ENCODE data around the gene LRRC45.

Gene LRRC45

DNA sequence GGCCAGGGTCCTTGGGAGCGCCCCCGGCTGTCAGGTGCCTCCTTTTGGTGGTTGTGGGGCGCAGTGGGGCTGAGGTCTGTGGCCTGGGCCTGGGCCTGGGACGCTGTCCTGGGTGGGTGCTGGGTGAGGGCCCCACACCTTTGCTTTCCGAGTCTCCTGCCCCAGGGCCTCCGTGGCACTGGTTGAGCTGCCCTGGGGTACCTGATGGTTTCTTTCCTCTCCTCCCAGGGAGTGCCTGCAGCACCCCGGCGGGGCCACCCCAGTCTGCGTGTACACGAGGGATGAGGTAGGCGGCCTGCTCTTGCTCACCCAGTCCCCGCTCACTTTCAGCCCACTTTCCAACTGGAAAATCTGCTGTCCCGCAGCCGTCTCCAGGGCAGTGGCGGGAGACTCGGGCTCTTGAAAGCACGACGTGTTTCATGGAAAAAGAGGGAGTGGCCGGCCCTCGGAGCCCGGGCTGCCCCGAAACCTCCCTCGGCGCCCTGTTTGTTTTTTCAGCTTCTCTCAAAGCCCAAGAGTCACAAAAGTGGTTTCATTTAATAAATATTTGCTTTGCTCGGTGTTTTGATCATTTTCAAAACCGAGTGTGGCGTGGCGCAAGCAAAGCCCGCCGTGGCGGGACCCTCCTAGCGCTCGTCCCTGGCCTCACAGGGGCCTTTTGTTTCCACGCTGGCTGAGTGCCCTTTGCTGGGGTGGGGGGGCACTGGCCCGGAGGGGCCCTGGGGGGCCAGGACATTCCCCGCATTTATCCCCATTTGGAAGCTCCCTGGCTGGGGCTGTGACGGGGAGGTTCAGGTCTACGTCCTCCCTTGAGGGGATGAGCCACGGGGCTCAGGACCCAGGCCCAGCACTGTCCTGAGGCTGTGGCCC lies 28.3 kb upstream of the LRRC45 start:
- no peak for DNase-seq

- DNase-seq = no peak
Observed at GRCh38 chr17:81995463-81996231, 27.5 kb upstream of the LRRC45 start.

DNA sequence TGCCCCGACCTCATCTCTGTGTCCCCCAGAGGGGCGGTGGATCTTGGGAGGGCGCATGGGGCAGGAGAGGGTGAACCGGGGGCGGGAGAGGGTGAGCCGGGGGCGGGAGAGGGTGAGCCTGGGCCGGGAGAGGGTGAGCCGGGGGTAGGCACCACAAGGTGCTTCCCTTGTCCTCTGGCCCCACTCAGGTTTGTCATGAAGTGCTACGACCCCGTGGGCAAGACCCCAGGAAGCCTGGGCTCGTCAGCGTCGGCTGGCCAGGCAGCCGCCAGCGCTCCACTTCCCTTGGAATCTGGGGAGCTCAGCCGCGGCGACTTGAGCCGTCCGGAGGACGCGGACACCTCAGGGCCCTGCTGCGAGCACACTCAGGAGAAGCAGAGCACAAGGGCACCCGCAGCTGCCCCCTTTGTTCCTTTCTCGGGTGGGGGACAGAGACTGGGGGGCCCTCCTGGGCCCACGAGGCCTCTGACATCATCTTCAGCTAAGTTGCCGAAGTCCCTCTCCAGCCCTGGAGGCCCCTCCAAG lies 26.8 kb upstream of the LRRC45 start:
- no peak for DNase-seq

DNA sequence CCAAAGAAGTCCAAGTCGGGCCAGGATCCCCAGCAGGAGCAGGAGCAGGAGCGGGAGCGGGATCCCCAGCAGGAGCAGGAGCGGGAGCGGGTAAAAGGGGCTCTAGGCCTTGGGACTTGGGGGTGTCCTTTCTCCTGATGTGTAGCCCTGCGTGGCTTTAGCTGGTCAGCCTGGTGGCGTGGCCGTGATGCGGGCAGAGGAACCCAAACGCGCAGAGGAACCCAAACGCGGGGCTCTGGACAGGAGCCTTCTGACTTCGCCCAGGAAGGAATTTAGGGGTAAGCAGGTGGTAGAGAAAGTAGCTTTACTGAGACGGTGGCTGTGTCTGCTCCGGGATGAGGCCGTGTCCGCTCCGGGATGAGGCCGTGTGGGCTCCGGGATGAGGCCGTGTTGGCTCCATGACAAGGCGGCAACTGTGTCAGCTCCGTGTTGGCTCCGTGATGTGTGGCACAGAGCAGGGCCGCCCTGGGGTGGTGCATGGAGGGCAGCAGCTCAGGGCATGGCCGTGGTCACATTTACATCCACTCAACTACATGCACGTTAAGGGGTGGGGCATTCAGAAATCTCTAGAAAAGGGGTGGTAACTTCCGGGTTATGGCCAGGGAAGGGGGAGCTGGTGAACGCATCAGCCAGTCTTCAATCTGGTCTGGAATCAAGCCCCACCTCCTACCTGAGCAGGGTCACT lies 26.2 kb upstream of the LRRC45 start:
- DNase-seq = no peak

GRCh38 chr17:81998212-81998611 lies 24.9 kb upstream of the LRRC45 start:
- no peak for DNase-seq

GRCh38 chr17:81998691-81999438 lies 24.2 kb upstream of the LRRC45 start:
- no peak for DNase-seq

DNA sequence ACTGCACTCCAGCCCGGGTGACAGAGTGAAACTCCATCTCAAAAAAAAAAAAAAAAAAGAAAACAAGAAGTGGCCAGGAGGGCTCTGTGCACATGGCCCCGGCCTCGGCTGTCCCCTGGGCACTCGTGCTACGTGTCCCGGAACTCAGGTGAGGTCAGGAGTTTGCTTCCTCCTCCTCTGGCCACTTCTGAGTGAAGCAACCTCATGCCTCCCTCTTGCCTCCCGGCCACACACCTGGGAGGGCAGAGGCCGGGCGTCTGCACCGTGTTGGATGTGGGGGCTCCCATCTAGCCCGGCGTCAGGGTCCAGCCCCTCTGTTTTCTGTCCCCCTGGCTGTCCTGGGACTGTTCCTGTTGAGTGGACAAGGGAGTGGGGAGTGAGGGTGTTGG lies 23.5 kb upstream of the LRRC45 start:
- DNase-seq = no peak

GRCh38 chr17:81999976-82000802 lies 22.9 kb upstream of the LRRC45 start:
- no peak for DNase-seq

DNA sequence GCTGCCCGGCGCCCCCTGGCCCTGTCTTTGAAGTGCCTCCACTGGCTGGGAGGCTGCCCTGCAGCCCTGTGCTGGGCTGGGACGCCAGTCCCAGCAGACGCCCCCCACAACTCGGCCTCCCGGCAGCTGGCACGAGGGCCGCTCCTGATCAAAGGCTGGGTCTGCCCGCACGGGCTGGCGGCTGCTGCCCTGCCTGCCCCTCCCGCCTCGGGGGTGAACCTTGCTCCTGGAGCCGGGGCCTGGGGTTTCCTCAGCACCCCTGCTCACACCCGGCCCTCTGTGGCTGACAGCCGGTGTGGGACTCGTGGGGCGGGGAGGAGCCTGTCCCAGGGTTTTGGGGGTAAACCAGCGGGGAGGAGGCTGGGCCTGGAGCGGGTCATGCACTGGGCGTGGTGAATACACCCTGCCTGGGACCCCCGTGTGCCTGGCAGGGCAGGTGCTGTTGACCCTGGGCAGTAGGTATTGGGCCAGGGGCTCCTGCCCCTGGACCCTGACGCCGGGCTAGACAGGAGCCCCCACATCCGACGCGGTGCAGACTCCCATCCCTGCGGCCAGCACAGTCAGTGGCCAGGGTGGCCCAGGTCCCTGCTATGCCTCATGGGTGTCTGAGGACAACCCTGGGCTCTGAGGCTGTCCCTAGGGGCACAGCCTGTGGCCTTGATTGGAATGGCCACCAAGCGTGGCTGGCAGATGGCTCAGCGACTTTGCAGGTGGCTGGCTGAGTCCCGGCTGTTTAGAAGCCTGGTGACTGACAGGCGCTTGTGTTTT lies 22.1 kb upstream of the LRRC45 start:
- no peak for DNase-seq

DNA sequence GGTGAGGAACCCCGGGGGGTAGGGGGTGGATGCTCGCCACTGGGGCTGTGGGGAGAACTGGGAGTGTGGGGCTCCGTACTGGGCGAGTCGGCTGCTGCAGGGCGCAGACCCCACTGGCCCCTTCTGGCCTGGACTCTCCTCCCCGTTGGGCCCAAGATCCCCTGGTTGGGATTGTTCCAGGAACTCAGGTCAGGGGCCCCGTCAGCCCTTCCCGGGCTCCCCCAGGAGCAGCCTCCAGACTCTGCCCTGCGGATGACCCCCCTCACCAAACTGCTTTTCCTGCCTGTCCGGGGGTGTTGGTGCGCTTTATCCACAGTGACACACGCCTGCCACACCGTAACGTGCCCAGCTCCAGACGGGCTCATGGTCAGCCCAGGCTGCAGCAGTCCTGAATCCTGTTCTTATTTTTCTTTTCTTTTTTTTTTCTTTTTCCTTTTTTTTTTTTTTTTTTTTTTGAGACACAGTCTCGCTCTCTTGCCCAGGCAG lies 21.5 kb upstream of the LRRC45 start:
- no peak for DNase-seq

DNA sequence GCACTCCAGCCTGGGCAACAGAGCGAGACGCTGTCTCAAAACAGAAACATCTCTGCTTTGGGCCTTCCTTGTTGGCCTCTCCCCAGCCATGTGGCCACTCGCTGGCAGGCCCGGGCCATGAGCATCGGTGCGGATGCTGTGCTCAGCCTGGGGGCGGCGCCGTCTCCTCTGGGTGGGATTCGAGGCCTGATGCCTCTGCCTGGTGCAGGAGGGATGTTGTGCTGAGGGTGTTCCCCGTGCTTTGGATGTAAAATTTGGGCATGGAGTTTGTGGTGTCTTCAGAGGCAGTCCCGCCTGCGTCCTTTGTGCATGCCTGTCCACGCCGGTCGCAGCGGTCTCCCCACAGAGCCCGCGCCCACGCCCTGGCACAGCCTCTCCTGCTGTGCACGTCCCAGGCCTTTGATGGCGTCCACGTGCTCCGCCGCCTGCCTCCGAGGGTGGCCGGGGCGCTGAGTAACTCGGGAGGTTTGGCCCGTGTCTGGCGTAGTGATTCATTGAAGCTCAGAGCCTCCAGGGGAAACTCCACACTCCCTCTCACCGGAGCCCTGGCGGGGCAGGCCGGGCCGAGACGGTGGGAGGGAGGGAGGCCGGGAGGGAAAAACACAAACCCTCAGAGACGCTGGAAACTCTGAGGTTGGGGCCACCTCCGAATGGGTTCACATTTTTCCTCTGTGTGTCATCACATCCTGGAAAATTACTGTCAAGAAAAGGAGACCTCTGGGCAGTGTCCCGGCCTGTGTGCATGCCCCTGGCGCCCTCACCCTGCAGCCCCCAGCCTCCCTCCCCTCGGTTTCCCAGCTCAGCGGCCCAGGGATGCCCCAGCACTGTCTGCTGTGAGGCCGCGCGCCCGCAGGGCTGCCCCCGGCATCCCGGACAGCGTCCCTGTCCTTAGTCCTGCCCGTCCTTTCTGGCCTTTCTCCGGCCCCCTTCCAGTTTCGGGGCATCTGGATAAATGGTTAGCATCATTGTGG lies 19.4 kb upstream of the LRRC45 start:
- DNase-seq = no peak

- no peak for DNase-seq
Observed at GRCh38 chr17:82004517-82005455, 18.3 kb upstream of the LRRC45 start.

DNA sequence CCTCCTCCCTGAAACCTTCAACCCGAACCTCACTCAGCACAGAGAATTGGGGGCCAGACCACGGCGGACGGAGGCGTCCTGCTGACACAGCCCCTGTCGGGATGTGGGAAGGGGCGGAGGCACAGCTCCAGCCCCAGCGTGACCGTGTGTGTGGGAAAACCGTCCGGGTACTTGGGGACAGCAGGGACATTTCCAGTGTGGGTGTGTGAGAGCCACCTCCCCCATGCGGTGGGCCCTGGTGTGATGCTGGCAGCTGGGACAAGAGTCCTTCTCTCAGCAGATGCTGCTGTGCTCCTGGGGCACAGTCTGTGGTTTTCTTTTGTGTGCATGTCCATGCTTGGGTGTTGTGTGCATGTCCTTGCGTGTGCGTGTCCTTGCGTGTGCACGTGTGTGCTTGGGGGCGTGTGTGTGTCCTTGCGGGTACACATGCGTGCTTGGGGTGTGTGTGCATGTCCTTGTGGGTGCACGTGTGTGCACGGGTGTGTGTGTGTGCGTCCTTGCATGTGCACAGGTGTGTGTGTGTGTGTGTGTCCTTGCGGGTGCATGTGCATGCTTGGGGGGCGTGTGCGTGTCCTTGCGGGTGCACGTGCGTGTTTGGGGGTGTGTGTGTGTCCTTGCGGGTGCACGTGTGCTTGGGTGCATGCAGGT lies 17.3 kb upstream of the LRRC45 start:
- DNase-seq = no peak

DNA sequence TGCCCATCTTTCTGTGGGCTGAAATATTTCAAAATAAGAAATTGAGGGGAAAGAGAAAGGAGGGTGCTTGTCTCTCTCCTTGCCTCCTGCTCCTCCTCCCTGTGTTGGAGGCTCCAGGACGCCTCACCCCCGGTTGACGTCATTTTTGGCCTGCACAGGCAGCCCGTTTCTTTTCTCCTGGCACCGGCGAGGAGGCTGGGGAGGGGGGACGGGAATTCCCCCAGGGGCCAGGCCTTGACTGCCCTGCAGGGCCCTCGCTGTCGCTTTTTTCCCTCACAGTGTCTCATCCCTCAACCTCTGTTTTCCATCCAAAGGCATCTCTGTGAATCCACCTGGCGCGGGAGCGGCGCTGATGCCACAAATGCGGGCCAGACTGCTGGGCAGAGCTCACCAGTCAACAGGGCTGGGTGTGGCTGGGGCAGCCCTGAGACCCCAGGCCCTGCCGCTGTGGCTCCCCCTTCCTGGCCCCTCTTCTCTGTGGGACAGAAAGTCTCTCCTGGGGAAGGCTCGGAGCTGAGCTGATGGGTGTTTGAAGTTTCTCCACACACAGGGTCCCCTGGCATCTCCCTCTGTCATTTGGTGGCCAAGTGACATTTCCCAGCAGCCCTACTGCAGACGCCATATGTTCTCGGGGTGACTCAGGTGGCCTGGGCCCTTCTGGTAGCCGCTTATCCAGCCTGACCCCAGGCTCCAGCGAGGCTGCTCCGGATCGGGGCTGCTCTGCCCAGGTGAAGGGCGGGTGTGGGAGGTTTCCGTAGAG lies 16.5 kb upstream of the LRRC45 start:
- DNase-seq = no peak

GRCh38 chr17:82007228-82007494 lies 15.9 kb upstream of the LRRC45 start:
- no peak for DNase-seq

- DNase-seq = no peak
Observed at GRCh38 chr17:82007495-82008257, 15.4 kb upstream of the LRRC45 start.

Data from activated T-cell treated with anti-CD3 and anti-CD28 coated beads, Interleukin-2, amount 50 U/mL, for 1 hour (primary cell).